Esophagus squamous epithelium (tissue), 4 donors: ENCODE results near the gene OSGIN1.

Source experiments
- POLR2A ChIP-seq, 4 donors: fragments of 450-650 bp; IDR thresholded peaks; one replicate each; pipeline ENCODE4 v1.6.1; 2017; ENCODE audit warnings: antibody characterized with exemption in 4 of 4, mild to moderate bottlenecking in 4 of 4, moderate library complexity in 3 of 4
- TF ChIP-seq, protein P1 (sequence below), 6 experiments: fragments of 450-650 bp in 4 of 6; fragments of 200-600 bp in 2 of 6; sonication (generic) in 2 of 6; IDR thresholded peaks; one replicate each; pipeline ENCODE4 v1.5.1; 2016 to 2019; ENCODE audit warnings: antibody characterized with exemption in 6 of 6, mild to moderate bottlenecking in 4 of 6, moderate library complexity in 4 of 6

DNA sequence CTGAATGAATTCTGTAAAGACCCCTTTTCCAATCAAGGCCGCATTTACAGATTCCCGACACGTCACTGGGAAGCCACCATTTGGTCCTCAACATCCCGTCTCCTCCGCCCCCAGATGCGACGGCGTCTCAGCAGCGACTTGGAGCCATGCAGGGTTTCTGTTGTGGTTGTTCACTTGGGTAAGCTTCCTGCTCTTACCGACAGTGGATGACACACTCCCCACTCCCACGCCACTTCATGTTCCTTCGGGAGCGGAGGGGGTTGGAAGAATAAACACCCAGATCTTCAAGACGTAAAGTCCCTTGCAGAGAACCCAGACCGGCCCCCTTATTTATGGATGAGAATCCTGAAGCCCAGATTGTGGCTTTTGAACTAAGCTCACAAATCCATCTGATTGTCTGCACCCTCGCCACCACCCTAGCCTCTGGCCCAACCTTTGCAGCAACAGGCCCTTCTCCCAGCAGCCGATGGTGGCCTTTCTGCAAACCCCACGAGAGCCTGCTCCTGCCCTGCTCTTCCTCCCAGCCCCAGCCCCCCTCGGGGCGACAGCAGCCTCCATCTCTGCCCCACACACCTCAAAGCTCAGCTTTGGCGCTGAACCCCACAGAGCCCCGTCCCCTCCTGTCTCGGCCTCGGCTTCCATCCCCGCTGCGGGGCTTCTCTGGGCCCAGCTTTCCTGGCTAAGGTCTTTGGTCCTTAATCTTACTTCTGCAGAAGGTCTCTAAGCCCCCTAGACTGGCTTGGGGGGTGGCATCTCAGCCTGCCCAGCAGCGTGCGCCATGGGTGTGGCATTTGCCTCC is 19.0 kb upstream of the OSGIN1 start:
- TF ChIP-seq, protein P1, sequence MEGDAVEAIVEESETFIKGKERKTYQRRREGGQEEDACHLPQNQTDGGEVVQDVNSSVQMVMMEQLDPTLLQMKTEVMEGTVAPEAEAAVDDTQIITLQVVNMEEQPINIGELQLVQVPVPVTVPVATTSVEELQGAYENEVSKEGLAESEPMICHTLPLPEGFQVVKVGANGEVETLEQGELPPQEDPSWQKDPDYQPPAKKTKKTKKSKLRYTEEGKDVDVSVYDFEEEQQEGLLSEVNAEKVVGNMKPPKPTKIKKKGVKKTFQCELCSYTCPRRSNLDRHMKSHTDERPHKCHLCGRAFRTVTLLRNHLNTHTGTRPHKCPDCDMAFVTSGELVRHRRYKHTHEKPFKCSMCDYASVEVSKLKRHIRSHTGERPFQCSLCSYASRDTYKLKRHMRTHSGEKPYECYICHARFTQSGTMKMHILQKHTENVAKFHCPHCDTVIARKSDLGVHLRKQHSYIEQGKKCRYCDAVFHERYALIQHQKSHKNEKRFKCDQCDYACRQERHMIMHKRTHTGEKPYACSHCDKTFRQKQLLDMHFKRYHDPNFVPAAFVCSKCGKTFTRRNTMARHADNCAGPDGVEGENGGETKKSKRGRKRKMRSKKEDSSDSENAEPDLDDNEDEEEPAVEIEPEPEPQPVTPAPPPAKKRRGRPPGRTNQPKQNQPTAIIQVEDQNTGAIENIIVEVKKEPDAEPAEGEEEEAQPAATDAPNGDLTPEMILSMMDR (IDR thresholded peaks at IDR 0.05), result no peak
- TF ChIP-seq POLR2A (IDR thresholded peaks at IDR 0.05), result no peak
